GM12872 (cell line): Measurements from ENCODE around the gene PDXP.
A peak's percentile ranks its signal among the peaks of the same experiment; 100 is the strongest.

Experiments
- TF ChIP-seq, protein P1 (sequence below): IDR thresholded peaks from 3 replicates; pipeline ENCODE4 v1.5.1; 2011; ENCODE audit warnings: low read depth, mild to moderate bottlenecking, low read length, moderate library complexity; ENCODE audit not compliant: insufficient read depth

Gene PDXP

DNA sequence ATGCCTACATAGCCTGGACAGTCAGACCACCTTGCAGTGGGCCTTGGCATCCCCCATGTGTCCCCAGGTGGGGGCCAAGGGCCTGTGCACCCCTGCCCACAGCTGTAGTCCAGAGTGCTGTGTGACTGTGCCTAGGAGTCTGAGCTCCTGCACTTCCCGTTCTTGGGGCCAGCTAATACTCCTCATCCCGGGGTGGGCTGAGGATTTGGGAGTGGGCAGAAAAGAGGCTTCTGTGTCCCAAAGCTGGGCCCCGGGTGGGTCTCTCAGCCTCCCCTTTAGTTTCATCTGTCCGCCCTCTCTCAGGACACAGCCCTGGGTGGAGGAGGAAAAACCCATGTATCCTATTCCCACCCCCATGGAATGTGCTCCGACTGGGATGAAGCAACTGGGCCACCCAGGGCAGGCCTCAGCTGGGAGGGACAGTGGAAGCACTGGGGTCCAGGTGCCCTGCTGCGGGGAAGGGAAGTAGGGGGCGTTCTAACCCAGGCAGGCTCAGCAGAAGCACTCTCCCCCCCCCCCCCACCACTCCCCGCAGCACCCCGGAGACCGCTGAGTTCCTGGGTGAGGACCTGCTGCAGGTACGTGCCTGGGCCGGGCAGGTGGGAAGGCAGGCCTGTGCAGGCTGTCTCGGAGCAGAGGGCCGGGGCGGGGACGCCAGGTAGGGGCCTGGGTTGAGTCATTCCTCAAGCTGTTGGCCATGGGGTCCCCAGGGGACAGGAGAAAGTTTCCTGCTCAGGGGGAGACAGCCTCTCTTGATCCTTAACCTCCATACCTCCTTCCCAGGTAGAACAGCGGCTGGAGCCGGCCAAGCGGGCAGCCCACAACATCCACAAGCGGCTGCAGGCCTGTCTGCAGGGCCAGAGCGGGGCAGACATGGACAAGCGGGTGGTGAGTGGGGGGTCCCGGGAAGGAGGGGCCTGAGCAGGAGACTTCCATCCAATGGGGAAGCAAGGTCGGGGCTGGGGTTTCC, 17.6 kb upstream of the PDXP start:
- TF ChIP-seq, protein P1, sequence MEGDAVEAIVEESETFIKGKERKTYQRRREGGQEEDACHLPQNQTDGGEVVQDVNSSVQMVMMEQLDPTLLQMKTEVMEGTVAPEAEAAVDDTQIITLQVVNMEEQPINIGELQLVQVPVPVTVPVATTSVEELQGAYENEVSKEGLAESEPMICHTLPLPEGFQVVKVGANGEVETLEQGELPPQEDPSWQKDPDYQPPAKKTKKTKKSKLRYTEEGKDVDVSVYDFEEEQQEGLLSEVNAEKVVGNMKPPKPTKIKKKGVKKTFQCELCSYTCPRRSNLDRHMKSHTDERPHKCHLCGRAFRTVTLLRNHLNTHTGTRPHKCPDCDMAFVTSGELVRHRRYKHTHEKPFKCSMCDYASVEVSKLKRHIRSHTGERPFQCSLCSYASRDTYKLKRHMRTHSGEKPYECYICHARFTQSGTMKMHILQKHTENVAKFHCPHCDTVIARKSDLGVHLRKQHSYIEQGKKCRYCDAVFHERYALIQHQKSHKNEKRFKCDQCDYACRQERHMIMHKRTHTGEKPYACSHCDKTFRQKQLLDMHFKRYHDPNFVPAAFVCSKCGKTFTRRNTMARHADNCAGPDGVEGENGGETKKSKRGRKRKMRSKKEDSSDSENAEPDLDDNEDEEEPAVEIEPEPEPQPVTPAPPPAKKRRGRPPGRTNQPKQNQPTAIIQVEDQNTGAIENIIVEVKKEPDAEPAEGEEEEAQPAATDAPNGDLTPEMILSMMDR: no peak

DNA sequence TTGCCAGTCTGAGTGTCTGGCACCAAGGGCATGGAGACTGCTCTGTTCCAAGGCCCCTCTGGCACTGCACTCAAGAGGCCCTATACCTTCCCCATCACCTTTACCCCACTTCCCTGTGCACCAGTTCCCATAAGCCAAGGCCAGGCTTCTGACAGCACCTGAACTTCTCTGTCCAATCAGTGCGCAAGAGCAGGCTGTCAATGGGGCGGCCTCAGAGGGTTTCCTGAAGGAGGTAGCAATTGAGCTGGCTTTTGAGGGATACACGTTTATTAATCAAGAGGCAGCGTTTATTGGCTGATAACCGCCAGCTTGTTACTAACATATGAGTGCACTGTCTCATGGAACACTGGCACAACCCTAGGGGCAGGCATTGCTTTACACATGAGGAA, 17.0 kb upstream of the PDXP start:
- TF ChIP-seq, protein P1: no peak

DNA sequence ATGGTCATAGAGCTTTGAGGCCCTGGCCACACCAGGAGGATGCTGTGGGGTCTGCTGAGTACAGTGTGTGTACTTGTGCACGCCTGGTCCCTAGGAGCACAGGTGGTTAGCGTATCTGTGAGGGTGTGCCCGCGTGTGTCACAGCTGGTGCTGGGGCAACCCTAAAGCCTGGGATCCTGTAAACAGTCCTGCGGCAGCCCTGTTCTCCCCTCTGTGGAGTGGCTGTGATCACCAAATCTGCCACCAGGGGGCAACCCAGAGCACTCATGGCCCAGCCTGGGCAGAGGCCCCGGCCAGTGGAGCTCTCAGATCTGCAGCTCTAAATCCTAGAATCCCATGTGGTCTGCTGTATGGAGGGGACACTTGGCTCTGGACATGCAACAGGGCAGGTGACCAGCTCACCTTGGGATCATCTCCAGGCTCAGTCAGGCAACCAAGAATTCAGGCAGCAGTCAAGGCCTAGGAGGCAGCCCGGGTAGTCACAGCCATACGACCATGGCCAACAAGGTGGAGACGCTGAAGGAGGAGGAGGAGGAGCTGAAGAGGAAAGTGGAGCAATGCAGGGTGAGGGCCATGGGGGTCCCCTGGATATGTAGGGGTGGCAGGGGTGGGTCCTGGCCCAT, 15.2 kb upstream of the PDXP start:
- TF ChIP-seq, protein P1: peak; percentile 96

DNA sequence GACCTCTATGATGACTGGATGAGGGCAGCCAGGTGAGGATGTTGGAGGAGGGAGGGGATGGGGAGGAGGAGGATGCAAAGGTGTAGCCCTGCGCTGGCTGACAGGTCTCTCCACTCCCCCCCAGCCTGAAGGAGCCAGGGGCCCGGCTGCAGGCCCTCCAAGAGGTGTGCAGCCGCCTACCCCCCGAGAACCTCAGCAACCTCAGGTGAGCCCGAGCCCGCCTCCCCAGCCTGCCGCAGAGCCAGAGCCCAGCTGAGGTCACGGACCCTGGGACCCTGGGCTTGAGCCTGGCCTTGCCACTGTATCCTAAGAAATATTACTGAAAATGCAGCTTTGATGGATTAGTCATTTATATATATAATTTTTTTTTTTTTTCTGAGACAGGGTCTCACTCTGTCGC, 11.2 kb upstream of the PDXP start:
- TF ChIP-seq, protein P1: no peak

DNA sequence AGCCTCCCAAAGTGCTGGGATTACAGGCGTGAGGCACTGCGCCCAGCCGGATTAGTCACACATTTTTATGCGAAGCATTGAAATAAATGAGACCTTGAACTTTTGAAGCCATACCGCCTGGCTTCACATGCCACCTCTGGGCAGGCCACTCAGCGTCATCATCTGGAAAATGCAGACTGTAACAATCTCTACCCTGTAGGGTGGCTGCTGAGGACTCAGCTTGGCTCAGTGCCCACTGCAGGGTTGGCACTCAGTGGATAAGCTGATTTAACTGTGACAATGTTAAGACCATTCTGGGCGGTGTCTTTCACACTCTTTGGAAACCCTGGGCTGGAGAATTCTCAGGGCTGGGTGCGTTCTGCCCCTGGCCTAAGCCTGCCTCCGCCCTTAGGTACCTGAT, 10.6 kb upstream of the PDXP start:
- TF ChIP-seq, protein P1: no peak

DNA sequence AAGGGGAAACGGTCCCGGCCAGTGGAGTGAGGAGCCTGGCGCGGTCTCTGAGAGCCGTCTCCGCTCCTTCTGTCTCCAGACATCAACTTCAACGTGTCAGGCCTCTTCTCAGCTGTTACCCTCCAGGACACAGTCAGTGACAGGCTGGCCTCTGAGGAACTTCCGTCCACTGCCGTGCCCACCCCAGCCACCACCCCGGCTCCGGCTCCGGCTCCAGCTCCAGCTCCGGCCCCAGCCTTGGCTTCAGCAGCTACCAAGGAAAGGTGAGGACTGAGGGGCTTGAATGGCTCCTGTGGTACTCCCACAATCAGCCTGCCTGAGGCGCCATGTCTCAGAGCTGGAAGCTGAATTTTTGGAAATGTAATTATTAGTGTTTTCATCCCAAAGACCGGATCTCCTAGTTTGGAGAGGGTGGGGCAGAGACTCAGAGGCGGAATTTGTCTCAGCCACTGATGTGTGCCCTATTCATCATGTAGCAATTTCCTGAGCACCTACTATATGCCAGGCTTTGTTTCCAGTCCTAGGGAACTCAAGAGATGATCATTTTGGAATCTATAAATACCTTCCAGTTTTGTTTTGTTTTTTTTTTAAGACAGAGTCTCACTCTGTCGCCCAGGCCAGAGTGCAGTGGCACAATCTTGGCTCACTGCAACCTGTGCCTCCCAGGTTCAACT, 7.9 kb upstream of the PDXP start:
- TF ChIP-seq, protein P1: no peak
